Trophoblast cell (in vitro differentiated cells and primary cell): ENCODE results near the gene SH2D3A.
"Not testable (repeated sequence)": the region's sequence is repeated elsewhere in the genome, so short reads cannot be mapped to it uniquely, and the experiment has no call there.

Experiments used
- DNase-seq, 2 donors: peaks; one replicate each; pipeline ENCODE4 v3.0.0-alpha.2; 2016
- H2AFZ ChIP-seq: 2 replicates; pipeline ENCODE4 v1.6.1; 2013; ENCODE audit warnings: low read length, moderate library complexity, mild to moderate bottlenecking; ENCODE audit not compliant: insufficient read depth, poor library complexity
- H2AK5ac ChIP-seq: 2 replicates; pipeline ENCODE4 v1.6.1; 2013; ENCODE audit warnings: mild to moderate bottlenecking, low read length
- H2BK120ac ChIP-seq: 2 replicates; pipeline ENCODE4 v1.6.1; 2013; ENCODE audit warnings: low read length, mild to moderate bottlenecking, moderate library complexity; ENCODE audit not compliant: insufficient read depth, poor library complexity
- H2BK12ac ChIP-seq: 2 replicates; pipeline ENCODE4 v1.6.1; 2013; ENCODE audit warnings: mild to moderate bottlenecking, low read length, moderate library complexity
- H2BK5ac ChIP-seq: 2 replicates; pipeline ENCODE4 v1.6.1; 2013; ENCODE audit warnings: low read length, low read depth, moderate library complexity, mild to moderate bottlenecking; ENCODE audit not compliant: poor library complexity
- H3K14ac ChIP-seq: 2 replicates; pipeline ENCODE4 v1.6.1; 2013; ENCODE audit warnings: mild to moderate bottlenecking, low read length
- H3K18ac ChIP-seq: 2 replicates; pipeline ENCODE4 v1.6.1; 2013; ENCODE audit warnings: mild to moderate bottlenecking, low read length
- H3K23ac ChIP-seq: 2 replicates; pipeline ENCODE4 v1.6.1; 2013; ENCODE audit warnings: low read length
- H3K27ac ChIP-seq: 2 replicates; pipeline ENCODE4 v1.5.1; 2013; ENCODE audit warnings: low read depth, mild to moderate bottlenecking, inconsistent platforms, low read length, moderate library complexity
- H3K27me3 ChIP-seq: 2 replicates; pipeline ENCODE4 v1.6.1; 2013; ENCODE audit warnings: inconsistent platforms, mild to moderate bottlenecking, low read length, moderate library complexity; ENCODE audit not compliant: insufficient read depth
- H3K36me3 ChIP-seq, 2 experiments: 1 replicate in 1 of 2; 2 replicates in 1 of 2; pipeline ENCODE4 v1.6.1; 2013; ENCODE audit warnings: low read length in 2 of 2, mild to moderate bottlenecking in 2 of 2, moderate library complexity in 1 of 2; ENCODE audit not compliant: insufficient read depth in 2 of 2, control insufficient read depth in 1 of 2
- H3K4ac ChIP-seq: 2 replicates; pipeline ENCODE4 v1.6.1; 2013; ENCODE audit warnings: low read depth, mild to moderate bottlenecking, low read length, moderate library complexity
- H3K4me1 ChIP-seq, 2 experiments: 1 replicate in 1 of 2; 2 replicates in 1 of 2; pipeline ENCODE4 v1.6.1; 2013; ENCODE audit warnings: low read length in 2 of 2, mild to moderate bottlenecking in 2 of 2, moderate library complexity in 1 of 2; ENCODE audit not compliant: insufficient read depth in 2 of 2, control insufficient read depth in 1 of 2
- H3K4me2 ChIP-seq: 2 replicates; pipeline ENCODE4 v1.6.1; 2013; ENCODE audit warnings: inconsistent platforms, mild to moderate bottlenecking, low read length, moderate library complexity
- H3K4me3 ChIP-seq: 2 replicates; pipeline ENCODE4 v1.5.1; 2013; ENCODE audit warnings: mild to moderate bottlenecking, low read depth, low read length, inconsistent platforms
- H3K79me1 ChIP-seq: one replicate; pipeline ENCODE4 v1.6.1; 2013; ENCODE audit warnings: low read length
- H3K79me2 ChIP-seq: 2 replicates; pipeline ENCODE4 v1.6.1; 2013; ENCODE audit warnings: low read length, mild to moderate bottlenecking; ENCODE audit not compliant: control insufficient read depth, insufficient read depth, poor library complexity
- H3K9ac ChIP-seq: 2 replicates; pipeline ENCODE4 v1.6.1; 2013; ENCODE audit warnings: mild to moderate bottlenecking, low read length
- H3K9me3 ChIP-seq: 2 replicates; pipeline ENCODE4 v1.6.1; 2013; ENCODE audit warnings: low read depth, mild to moderate bottlenecking, control low read depth, inconsistent platforms, low read length; ENCODE audit not compliant: insufficient read depth
- H4K12ac ChIP-seq: 2 replicates; pipeline ENCODE4 v1.6.1; 2013; ENCODE audit warnings: low read depth, mild to moderate bottlenecking, low read length, moderate library complexity
- H4K8ac ChIP-seq: 2 replicates; pipeline ENCODE4 v1.6.1; 2013; ENCODE audit warnings: low read depth, mild to moderate bottlenecking, low read length, moderate library complexity
- H4K91ac ChIP-seq: one replicate; pipeline ENCODE4 v1.6.1; 2013; ENCODE audit warnings: low read depth, mild to moderate bottlenecking, low read length, moderate library complexity
- WGBS: extraction: QIAGEN DNeasy Blood & Tissue Kit; methylation state at CpG from one replicate; pipeline ENCODE4 v1.1.7; 2013; ENCODE audit warnings: missing lambda C conversion rate; ENCODE audit not compliant: insufficient read length, insufficient coverage; ENCODE audit errors: extremely low coverage; 5-methylcytosine and 5-hydroxymethylcytosine counted together

The SH2D3A gene

GRCh38 chr19:6752256-6753177 is 14.7 kb downstream of the SH2D3A start:
- no peaks in the 10 kb centered on the region for H3K79me2 ChIP-seq
- H2BK5ac ChIP-seq, result no peak overlapping the region
- peaks cover 62 to 66% of the 10 kb centered on the region in 2 experiments for H3K36me3 ChIP-seq
- no peak overlapping the region for H3K9ac ChIP-seq
- no peak overlapping the region for H3K27ac ChIP-seq
- H2AK5ac ChIP-seq, result no peak overlapping the region
- no peak overlapping the region for H2BK12ac ChIP-seq
- H4K91ac ChIP-seq, result no peak overlapping the region
- peaks cover 3% of the 10 kb centered on the region in 2 experiments for H3K4me1 ChIP-seq
- no peaks in the 10 kb centered on the region for H3K27me3 ChIP-seq
- H3K4me3 ChIP-seq, result no peak overlapping the region
- no peak overlapping the region for H3K4ac ChIP-seq
- peaks cover 3% of the 10 kb centered on the region for H3K9me3 ChIP-seq
- H3K18ac ChIP-seq, result no peak overlapping the region
- peak overlapping the region; percentile 50 for H3K4me2 ChIP-seq
- H3K79me1 ChIP-seq, result no peaks in the 10 kb centered on the region
- peak overlapping the region; percentile 1 for H2AFZ ChIP-seq
- no peak overlapping the region for H3K14ac ChIP-seq
- no CpG with 5 or more reads among the region's 50 CpGs for WGBS
- H3K23ac ChIP-seq, result no peak overlapping the region
- H2BK120ac ChIP-seq, result no peak overlapping the region
- H4K8ac ChIP-seq, result no peak overlapping the region
- H4K12ac ChIP-seq, result peak overlapping the region; percentile 44
- DNase-seq, result no peak

GRCh38 chr19:6751189-6751588 is 16.0 kb downstream of the SH2D3A start:
- Histone ChIP-seq H3K9me3 (peaks cover 5% of the 10 kb centered on the region), H3K4me3 (no peak overlapping the region), H3K4me1 (peaks cover 3% of the 10 kb centered on the region in 2 experiments), H3K27ac (no peak overlapping the region), H4K12ac (no peak overlapping the region), H3K79me1 (no peaks in the 10 kb centered on the region), H3K18ac (no peak overlapping the region), H2AFZ (no peak overlapping the region), H2BK12ac (no peak overlapping the region), H3K4ac (no peak overlapping the region), H3K23ac (no peak overlapping the region), H3K27me3 (no peaks in the 10 kb centered on the region), H2BK120ac (no peak overlapping the region), H2AK5ac (no peak overlapping the region), H3K14ac (no peak overlapping the region), H2BK5ac (no peak overlapping the region), H3K36me3 (peaks cover 71 to 75% of the 10 kb centered on the region in 2 experiments), H4K8ac (no peak overlapping the region), H4K91ac (no peak overlapping the region), H3K9ac (no peak overlapping the region), H3K4me2 (no peak overlapping the region), H3K79me2 (no peaks in the 10 kb centered on the region)
- no CpG with 5 or more reads among the region's 16 CpGs for WGBS
- DNase-seq, result peak; percentile 61 to 73

- H4K12ac ChIP-seq, result no peak overlapping the region
- DNase-seq, result no peak
- H3K23ac ChIP-seq, result no peak overlapping the region
- H3K27me3 ChIP-seq, result no peaks in the 10 kb centered on the region
- no peak overlapping the region for H4K91ac ChIP-seq
- H3K4me3 ChIP-seq, result no peak overlapping the region
- H3K4me2 ChIP-seq, result no peak overlapping the region
- H3K18ac ChIP-seq, result no peak overlapping the region
- no peak overlapping the region for H2AFZ ChIP-seq
- no peak overlapping the region for H3K14ac ChIP-seq
- WGBS, result no CpG with 5 or more reads among the region's 20 CpGs
- no peaks in the 10 kb centered on the region for H3K79me1 ChIP-seq
- H3K9ac ChIP-seq, result no peak overlapping the region
- H3K4me1 ChIP-seq, result peaks cover 3% of the 10 kb centered on the region in 2 experiments
- peaks cover 74 to 85% of the 10 kb centered on the region in 2 experiments for H3K36me3 ChIP-seq
- no peak overlapping the region for H2BK120ac ChIP-seq
- no peak overlapping the region for H3K4ac ChIP-seq
- no peak overlapping the region for H4K8ac ChIP-seq
- H3K27ac ChIP-seq, result no peak overlapping the region
- H2AK5ac ChIP-seq, result no peak overlapping the region
- H2BK12ac ChIP-seq, result no peak overlapping the region
- H3K9me3 ChIP-seq, result peaks cover 5% of the 10 kb centered on the region
- no peak overlapping the region for H2BK5ac ChIP-seq
- no peaks in the 10 kb centered on the region for H3K79me2 ChIP-seq
Observed at GRCh38 chr19:6750062-6750461, 17.2 kb downstream of the SH2D3A start.

GRCh38 chr19:6748543-6748942 is 18.7 kb downstream of the SH2D3A start:
- not testable (repeated sequence) for H3K27ac ChIP-seq

More at GRCh38 chr19:6748543-6748942, 18.7 kb downstream of the SH2D3A start:
- not testable (repeated sequence) for H3K9me3 ChIP-seq, H4K91ac ChIP-seq, H2AFZ ChIP-seq, H3K14ac ChIP-seq, H2AK5ac ChIP-seq, H3K79me2 ChIP-seq, H3K27me3 ChIP-seq, H3K4me3 ChIP-seq, H3K4ac ChIP-seq, H3K23ac ChIP-seq, H4K8ac ChIP-seq, H3K18ac ChIP-seq, H2BK5ac ChIP-seq, H4K12ac ChIP-seq, H2BK120ac ChIP-seq, H3K9ac ChIP-seq, H3K4me2 ChIP-seq, H2BK12ac ChIP-seq
- no CpG with 5 or more reads among the region's 10 CpGs for WGBS
- DNase-seq, result peak; percentile 57 to 65
- Histone ChIP-seq H3K79me1 (peaks cover 12% of the 10 kb centered on the region), H3K36me3 (peaks cover 74 to 84% of the 10 kb centered on the region in 2 experiments), H3K4me1 (peaks cover 15% of the 10 kb centered on the region in 2 experiments)
